Measurements from ENCODE around the gene ASB15.

GRCh38 chr7:123558289-123558874, 43.2 kb upstream of the ASB15 start:
- TF ChIP-seq POLR2A (IDR thresholded peaks at IDR 0.05) (no peak), CTCF (IDR thresholded peaks at IDR 0.05) (no peak)
